GM20000 (cell line): ENCODE data around the gene VCAN.

Experiments used
- DNase-seq: peaks from one replicate; pipeline ENCODE4 v3.0.0; 2012; ENCODE audit warnings: low spot score
- CTCF ChIP-seq: IDR thresholded peaks from 2 replicates; pipeline ENCODE4 v1.5.1; 2012; ENCODE audit warnings: mild to moderate bottlenecking, control low read depth; ENCODE audit errors: extremely low read depth, missing control alignments

Gene VCAN

GRCh38 chr5:83562791-83563557, 91.4 kb downstream of the VCAN start:
- TF ChIP-seq CTCF, result no peak
- DNase-seq, result no peak

- DNase-seq, result no peak
- TF ChIP-seq CTCF, result no peak
Measured at GRCh38 chr5:83563631-83564030, 92.1 kb downstream of the VCAN start.

GRCh38 chr5:83564069-83564749, 92.7 kb downstream of the VCAN start:
- peak; percentile 23 for DNase-seq

GRCh38 chr5:83567741-83568140, 96.2 kb downstream of the VCAN start:
- no peak for DNase-seq
- TF ChIP-seq CTCF, result no peak

More at GRCh38 chr5:83564069-83564749, 92.7 kb downstream of the VCAN start:
- no peak for TF ChIP-seq CTCF

- no peak for TF ChIP-seq CTCF
- no peak for DNase-seq
Measured at GRCh38 chr5:83568186-83568585, 96.6 kb downstream of the VCAN start.

GRCh38 chr5:83570916-83571315, 99.4 kb downstream of the VCAN start:
- no peak for TF ChIP-seq CTCF
- DNase-seq, result no peak

- TF ChIP-seq CTCF, result no peak
- no peak for DNase-seq
Measured at GRCh38 chr5:83572271-83572670, 100.7 kb downstream of the VCAN start.
